Ascending aorta (tissue), 2 donors: ENCODE measurements around the gene IGFBPL1. TPM values are rescaled to one million over a fixed set of nuclear protein-coding genes. Genes with fewer than 3 reads are reported as not detected.

ENCODE experiments used
- DNase-seq, 2 donors: peaks; one replicate each; pipeline ENCODE4 v3.0.0-alpha.2; 2019; ENCODE audit warnings: low spot score in 2 of 2
- H3K27ac ChIP-seq, 2 donors: fragments of 200-600 bp; sonication (generic); one replicate each; pipeline ENCODE4 v1.5.1; 2016 to 2017; ENCODE audit warnings: mild to moderate bottlenecking in 1 of 2
- H3K27me3 ChIP-seq: fragments of 200-600 bp; sonication (generic); one replicate; pipeline ENCODE4 v1.5.1; 2017
- H3K36me3 ChIP-seq, 2 donors: fragments of 200-600 bp; sonication (generic); one replicate each; pipeline ENCODE4 v1.5.1; 2016
- H3K4me1 ChIP-seq, 2 donors: fragments of 200-600 bp; sonication (generic); one replicate each; pipeline ENCODE4 v1.5.1; 2016 to 2017; ENCODE audit warnings: mild to moderate bottlenecking in 1 of 2
- H3K4me3 ChIP-seq, 2 donors: fragments of 200-600 bp; sonication (generic); one replicate each; pipeline ENCODE4 v1.5.1; 2016 to 2017; ENCODE audit warnings: mild to moderate bottlenecking in 1 of 2
- H3K9me3 ChIP-seq, 2 donors: fragments of 200-600 bp; sonication (generic); one replicate each; pipeline ENCODE4 v1.5.1; 2016
- intact Hi-C: fragments of 100-400 bp; cut with DNase I; formaldehyde crosslinking; loops from one replicate; pipeline ENCODE4 v1.15.1; 2023
- total RNA-seq: library from RNA; depleted of rRNA; stranded (reverse); fragments of >200 nt; gene quantifications from one replicate; pipeline ENCODE4 v1.1.0, GENCODE V29; 2016
- TF ChIP-seq, protein P1 (sequence below), 3 experiments: fragments of 200-600 bp in 2 of 3; fragments of 450-650 bp in 1 of 3; sonication (generic) in 2 of 3; IDR thresholded peaks; one replicate each; pipeline ENCODE4 v1.5.1; 2016 to 2019; ENCODE audit warnings: antibody characterized with exemption in 3 of 3, mild to moderate bottlenecking in 1 of 3, moderate library complexity in 1 of 3

IGFBPL1 gene
- total RNA-seq, 1 donor from 2014 or later, result 4.8 TPM

DNA sequence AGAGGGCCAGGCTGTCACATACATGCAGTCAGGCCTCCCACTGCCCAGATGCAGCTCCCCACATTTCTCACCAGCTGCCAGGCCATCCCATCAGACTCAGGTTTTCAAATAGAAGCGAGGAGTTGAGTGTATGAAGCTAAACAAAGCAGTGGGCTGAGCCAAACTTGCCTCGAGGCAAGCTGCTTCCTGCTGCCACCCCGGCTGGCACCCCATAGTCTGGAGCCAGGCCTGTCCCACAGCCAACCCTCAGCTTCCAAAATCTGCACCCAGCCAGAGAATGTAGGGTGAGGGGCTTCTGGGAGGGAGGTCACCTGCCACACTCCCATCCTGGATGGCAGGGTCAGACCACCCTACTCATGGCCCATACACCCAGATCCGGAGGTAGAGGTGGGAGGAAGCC, 54.1 kb downstream of the IGFBPL1 start:
- intact Hi-C loops, result loop anchor here (10.0 kb wide), 1 partner anchor 55 kb away; no protein-coding TSS in a partner anchor
- no peaks in the 10 kb centered on the region for H3K9me3 ChIP-seq
- peak in 1 of 2 donors; percentile 45 for DNase-seq

GRCh38 chr9:38368731-38369130, 55.5 kb downstream of the IGFBPL1 start:
- no peaks in the 10 kb centered on the region for H3K27me3 ChIP-seq
- intact Hi-C loops, result loop anchor here (10.0 kb wide), 1 partner anchor 624 kb away; no protein-coding TSS in a partner anchor
- no peaks in the 10 kb centered on the region for H3K36me3 ChIP-seq

More for the DNA sequence above, 54.1 kb downstream of the IGFBPL1 start:
- Histone ChIP-seq H3K27ac (no peak overlapping the region), H3K4me3 (no peak overlapping the region), H3K4me1 (no peaks in the 10 kb centered on the region), H3K36me3 (no peaks in the 10 kb centered on the region), H3K27me3 (no peaks in the 10 kb centered on the region)
- TF ChIP-seq, protein P1, sequence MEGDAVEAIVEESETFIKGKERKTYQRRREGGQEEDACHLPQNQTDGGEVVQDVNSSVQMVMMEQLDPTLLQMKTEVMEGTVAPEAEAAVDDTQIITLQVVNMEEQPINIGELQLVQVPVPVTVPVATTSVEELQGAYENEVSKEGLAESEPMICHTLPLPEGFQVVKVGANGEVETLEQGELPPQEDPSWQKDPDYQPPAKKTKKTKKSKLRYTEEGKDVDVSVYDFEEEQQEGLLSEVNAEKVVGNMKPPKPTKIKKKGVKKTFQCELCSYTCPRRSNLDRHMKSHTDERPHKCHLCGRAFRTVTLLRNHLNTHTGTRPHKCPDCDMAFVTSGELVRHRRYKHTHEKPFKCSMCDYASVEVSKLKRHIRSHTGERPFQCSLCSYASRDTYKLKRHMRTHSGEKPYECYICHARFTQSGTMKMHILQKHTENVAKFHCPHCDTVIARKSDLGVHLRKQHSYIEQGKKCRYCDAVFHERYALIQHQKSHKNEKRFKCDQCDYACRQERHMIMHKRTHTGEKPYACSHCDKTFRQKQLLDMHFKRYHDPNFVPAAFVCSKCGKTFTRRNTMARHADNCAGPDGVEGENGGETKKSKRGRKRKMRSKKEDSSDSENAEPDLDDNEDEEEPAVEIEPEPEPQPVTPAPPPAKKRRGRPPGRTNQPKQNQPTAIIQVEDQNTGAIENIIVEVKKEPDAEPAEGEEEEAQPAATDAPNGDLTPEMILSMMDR (IDR thresholded peaks at IDR 0.05), result no peak

DNA sequence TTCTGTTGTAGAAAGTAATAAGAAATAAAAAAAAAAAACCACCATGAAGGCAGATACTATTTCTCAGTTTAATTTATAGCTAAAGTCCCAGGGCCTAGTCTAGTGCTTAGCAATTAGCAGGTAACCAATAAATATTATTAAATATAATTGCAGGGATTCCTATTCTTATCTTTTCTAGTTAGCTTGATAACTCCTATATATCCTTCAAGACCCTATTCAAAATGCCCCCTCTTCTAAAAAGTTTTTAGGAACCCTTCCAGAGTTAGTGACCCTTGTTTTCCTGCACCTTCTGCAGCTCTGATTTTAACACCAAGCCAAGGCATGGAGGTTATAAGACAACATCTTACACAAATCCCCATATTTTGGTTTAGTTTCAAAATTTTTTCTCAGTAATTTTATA, 56.4 kb downstream of the IGFBPL1 start:
- no peak for DNase-seq
- Histone ChIP-seq H3K9me3 (no peaks in the 10 kb centered on the region), H3K27ac (no peak overlapping the region), H3K27me3 (no peaks in the 10 kb centered on the region), H3K4me3 (no peak overlapping the region), H3K4me1 (peaks cover 0 to 3% of the 10 kb centered on the region in 2 donors), H3K36me3 (no peaks in the 10 kb centered on the region)
- TF ChIP-seq, protein P1 (IDR thresholded peaks at IDR 0.05), result no peak
- intact Hi-C loops, result loop anchor here (10.0 kb wide), 1 partner anchor 623 kb away; no protein-coding TSS in a partner anchor

More at GRCh38 chr9:38368731-38369130, 55.5 kb downstream of the IGFBPL1 start:
- DNase-seq, result no peak
- no peak overlapping the region for H3K27ac ChIP-seq
- TF ChIP-seq, protein P1 (IDR thresholded peaks at IDR 0.05), result no peak
- H3K4me3 ChIP-seq, result no peak overlapping the region
- H3K4me1 ChIP-seq, result no peaks in the 10 kb centered on the region
- H3K9me3 ChIP-seq, result no peaks in the 10 kb centered on the region

DNA sequence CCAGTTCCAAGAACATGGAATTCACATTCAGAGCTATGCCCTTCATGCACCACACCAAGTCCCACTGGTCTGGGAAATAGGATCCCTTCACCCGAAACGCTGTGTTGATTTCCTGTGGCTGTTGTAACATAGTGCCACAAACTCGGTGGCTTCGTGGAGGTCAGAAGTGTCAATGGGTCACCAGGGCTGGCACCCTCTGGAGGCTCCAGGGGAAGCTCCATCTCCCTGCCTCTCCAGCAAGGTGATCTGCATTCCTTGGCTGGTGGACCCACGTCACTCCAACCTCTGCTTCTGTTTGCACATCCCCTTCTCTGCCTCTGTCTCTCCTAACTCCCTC, 60.7 kb downstream of the IGFBPL1 start:
- H3K4me1 ChIP-seq, result peaks cover 0 to 3% of the 10 kb centered on the region in 2 donors
- peak overlapping the region in 1 of 2 donors; percentile 50 for H3K4me3 ChIP-seq
- no peaks in the 10 kb centered on the region for H3K9me3 ChIP-seq
- intact Hi-C loops, result loop anchor here (1.0 to 10.0 kb wide), 5 partner anchors 201 to 619 kb away; partner anchors contain the start of gene SLC25A51
- no peaks in the 10 kb centered on the region for H3K36me3 ChIP-seq
- no peak overlapping the region for H3K27ac ChIP-seq
- TF ChIP-seq, protein P1 (IDR thresholded peaks at IDR 0.05), result no peak
- no peaks in the 10 kb centered on the region for H3K27me3 ChIP-seq
- DNase-seq, result no peak

DNA sequence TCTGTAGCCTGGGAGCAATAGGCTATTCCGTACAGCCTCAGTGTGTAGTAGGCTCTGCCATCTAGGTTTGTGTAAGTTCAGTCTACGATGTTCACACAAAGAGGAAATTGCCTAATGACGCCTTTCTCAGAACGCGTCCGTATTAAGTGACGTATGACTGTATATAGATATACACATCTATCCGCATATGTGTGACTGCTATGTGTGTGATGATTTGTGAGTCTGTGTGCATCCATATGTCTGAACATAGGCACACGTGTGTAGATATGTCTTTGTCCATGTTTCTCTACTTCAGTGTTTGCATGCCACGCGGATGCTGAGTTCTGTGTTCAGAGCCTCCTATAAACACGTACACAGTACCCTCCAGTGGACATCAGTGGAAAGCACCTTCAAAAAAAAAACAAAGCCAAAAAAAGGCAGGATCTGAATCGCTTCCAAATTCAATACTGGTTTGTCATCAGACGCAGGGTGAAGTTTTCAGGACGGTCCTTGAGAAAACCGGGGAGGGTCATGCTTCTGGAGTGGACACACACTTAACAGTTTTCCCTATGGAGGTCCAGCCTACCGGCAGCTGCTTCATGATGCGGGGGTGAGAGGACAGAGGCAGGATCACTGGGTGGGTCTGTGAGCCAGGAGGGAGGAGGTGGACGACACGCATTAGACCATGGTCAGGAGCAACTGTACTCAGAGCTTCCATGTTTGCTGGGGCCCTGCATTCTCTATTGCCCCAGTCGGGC, 61.2 kb downstream of the IGFBPL1 start:
- TF ChIP-seq, protein P1 (IDR thresholded peaks at IDR 0.05), result peak; percentile 52 to 73 (median 58)
- no peak overlapping the region for H3K27ac ChIP-seq
- peak overlapping the region in 1 of 2 donors; percentile 50 for H3K4me3 ChIP-seq
- no peaks in the 10 kb centered on the region for H3K27me3 ChIP-seq
- peaks cover 0 to 3% of the 10 kb centered on the region in 2 donors for H3K4me1 ChIP-seq
- no peaks in the 10 kb centered on the region for H3K36me3 ChIP-seq
- peak in 1 of 2 donors; percentile 72 for DNase-seq
- intact Hi-C loops, result loop anchor here (1.0 to 10.0 kb wide), 5 partner anchors 200 to 618 kb away; partner anchors contain the start of gene SLC25A51
- no peaks in the 10 kb centered on the region for H3K9me3 ChIP-seq
